Transverse colon (tissue), 4 donors: Measurements from ENCODE around the gene PLXDC2.

ENCODE experiments used
- POLR2A ChIP-seq: fragments of 450-650 bp; IDR thresholded peaks from one replicate; pipeline ENCODE4 v1.6.1; 2016; ENCODE audit warnings: antibody characterized with exemption, mild to moderate bottlenecking, moderate library complexity
- POLR2AphosphoS5 ChIP-seq, 3 donors: sonication (generic); formaldehyde crosslinking; IDR thresholded peaks; one replicate each; pipeline ENCODE4 v1.6.1; 2016; ENCODE audit warnings: antibody characterized with exemption in 3 of 3
- TF ChIP-seq, protein P1 (sequence below), 5 experiments: fragments of 200-600 bp in 3 of 5; fragments of 450-650 bp in 2 of 5; sonication (generic) in 3 of 5; IDR thresholded peaks; 1 replicate in 2 of 5; 2 replicates in 3 of 5; pipeline ENCODE4 v1.5.1; 2016 to 2017; ENCODE audit warnings: antibody characterized with exemption in 5 of 5, inconsistent platforms in 3 of 5, mild to moderate bottlenecking in 2 of 5, moderate library complexity in 1 of 5

GRCh38 chr10:19824381-19825342 is 8.4 kb downstream of the PLXDC2 start:
- TF ChIP-seq, protein P1, sequence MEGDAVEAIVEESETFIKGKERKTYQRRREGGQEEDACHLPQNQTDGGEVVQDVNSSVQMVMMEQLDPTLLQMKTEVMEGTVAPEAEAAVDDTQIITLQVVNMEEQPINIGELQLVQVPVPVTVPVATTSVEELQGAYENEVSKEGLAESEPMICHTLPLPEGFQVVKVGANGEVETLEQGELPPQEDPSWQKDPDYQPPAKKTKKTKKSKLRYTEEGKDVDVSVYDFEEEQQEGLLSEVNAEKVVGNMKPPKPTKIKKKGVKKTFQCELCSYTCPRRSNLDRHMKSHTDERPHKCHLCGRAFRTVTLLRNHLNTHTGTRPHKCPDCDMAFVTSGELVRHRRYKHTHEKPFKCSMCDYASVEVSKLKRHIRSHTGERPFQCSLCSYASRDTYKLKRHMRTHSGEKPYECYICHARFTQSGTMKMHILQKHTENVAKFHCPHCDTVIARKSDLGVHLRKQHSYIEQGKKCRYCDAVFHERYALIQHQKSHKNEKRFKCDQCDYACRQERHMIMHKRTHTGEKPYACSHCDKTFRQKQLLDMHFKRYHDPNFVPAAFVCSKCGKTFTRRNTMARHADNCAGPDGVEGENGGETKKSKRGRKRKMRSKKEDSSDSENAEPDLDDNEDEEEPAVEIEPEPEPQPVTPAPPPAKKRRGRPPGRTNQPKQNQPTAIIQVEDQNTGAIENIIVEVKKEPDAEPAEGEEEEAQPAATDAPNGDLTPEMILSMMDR (IDR thresholded peaks at IDR 0.05), result no peak
- TF ChIP-seq POLR2AphosphoS5 (IDR thresholded peaks at IDR 0.05) (no peak), POLR2A (no peak)
